ENCODE measurements around the gene EFHC1.

DNA sequence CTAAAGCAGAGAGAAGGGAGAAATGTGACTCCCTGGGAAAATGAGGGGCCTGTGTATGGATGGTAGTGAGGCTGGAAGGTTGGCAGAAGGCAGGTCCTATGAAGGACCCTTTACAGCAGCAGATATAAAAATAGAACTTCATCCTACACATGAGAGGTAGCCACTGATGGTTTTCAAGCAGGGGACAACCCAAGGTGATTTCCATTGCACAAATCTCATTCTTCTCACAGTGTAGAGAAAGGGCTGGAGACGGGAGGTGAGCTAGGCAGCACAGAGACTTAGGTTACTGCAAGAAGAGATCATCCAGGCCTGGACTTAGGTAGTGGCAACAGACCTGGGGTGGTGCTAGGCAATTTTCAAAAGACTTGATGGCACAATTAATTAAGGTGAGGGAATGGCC is 126.0 kb downstream of the EFHC1 start:
- TF ChIP-seq EZH2 (IDR thresholded peaks at IDR 0.05) (no peak), POLR2AphosphoS5 (IDR thresholded peaks at IDR 0.05; ENCODE audit: borderline replicate concordance, low read depth, low read length) (no peak)

Data from SK-N-MC (cell line).